ENCODE data around the gene FADS6.
"Not testable (repeated sequence)": the region's sequence is repeated elsewhere in the genome, so short reads cannot be mapped to it uniquely, and the experiment has no call there.

The FADS6 gene

GRCh38 chr17:74921026-74921681, 27.7 kb upstream of the FADS6 start:
- no peak for DNase-seq (ENCODE audit: low read depth)

- DNase-seq (ENCODE audit: low read depth): no peak
These were observed 27.2 kb upstream of the FADS6 start for GRCh38 chr17:74920642-74921025.

DNA sequence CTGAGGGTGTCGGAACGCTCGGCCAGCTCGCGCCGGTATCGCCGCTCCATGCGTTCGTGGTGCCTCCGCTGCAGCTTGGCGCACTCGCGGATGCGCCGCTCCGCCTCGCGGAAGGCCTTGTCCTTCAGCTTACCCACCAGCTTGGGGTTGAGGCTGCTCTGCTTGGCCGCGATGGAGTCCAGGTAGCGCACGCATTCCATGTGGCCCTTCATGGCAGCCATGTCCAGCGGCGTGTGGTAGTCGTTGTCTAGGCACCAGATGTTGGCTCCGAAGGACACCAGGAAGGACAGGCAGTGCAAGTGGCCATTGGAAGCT, 26.8 kb upstream of the FADS6 start:
- no peak for DNase-seq (ENCODE audit: low read depth)

DNA sequence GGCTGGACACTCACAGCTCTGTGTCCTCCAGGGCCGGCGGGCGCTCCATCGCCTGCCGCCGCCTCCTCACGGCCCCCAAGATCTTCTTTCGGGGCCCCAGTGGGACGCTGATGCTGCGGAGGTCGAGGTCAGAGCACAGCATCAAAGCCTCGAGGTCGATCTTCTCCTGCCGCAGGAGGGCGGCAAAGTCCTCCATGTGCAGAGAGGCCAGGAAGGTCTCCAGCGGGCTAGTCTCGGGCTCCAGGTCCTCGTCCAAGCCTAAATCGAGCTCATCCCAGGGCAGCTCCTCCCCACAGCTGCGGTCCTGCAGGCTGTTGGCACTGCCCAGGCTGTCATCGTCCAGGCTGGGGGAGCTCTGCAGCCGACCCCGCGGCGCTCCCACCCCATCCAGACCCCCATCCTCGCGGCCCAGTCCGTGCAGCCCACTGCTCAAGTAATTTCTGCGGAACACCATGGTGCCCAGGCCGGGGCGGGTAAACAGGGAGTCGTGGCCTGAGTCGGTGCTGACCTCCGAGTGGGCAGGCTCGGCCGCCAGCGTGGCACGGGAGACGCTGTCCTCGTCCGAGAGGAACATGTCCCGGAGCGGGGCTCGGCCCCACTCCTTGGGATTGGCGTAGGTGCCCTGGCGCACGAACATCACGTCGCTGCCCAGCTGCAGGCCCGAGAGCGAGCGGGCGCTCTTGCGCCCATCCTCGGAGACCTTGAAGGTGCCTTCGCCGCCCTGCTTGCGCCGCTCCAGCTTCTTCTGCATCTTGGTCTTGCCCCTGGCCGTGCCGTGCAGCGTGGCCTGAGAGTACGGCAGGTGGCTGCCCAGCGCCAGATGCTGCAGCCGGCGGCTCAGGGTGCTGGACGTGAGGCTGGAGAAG, 26.2 kb upstream of the FADS6 start:
- DNase-seq (ENCODE audit: low read depth): no peak

DNA sequence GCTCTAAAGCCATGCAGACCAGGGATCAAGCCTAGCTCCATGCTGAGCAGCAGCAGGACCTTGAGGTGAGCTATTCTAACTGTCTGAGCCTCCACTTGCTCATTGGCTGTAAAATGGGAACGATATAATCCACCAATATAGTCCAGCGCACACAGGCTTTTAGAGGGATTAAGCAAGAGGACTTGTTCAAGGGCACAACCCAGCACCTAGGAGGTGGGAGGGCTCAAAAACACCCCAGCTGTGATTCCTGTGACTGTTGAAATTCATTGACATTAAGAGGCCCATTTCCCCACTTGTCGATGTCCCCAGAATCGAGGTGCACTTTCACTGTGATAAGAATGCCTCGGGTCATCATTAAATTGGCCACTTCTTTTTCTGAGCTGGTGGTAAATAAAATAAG, 25.5 kb upstream of the FADS6 start:
- DNase-seq (ENCODE audit: low read depth): no peak

- no peak for DNase-seq (ENCODE audit: low read depth)
These were observed 24.0 kb upstream of the FADS6 start for GRCh38 chr17:74917430-74917829.

DNA sequence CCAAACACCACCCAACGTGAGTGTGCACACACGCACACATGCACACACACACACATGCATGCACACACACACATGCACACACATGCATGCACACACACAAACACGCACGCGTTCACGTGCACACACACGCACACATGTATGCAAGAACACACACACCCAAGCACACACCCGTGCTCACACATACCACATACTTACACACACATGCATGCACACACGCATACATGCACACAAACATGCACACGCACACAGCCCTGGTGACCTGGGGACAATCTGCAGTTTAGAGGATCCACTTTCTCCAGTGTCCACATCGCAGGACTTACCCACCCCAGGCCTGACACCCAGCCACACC, 23.4 kb upstream of the FADS6 start:
- no peak for DNase-seq (ENCODE audit: low read depth)

- no peak for DNase-seq (ENCODE audit: low read depth)
These were observed 22.9 kb upstream of the FADS6 start for GRCh38 chr17:74916136-74916850.

- DNase-seq (ENCODE audit: low read depth): not testable (repeated sequence)
These were observed 18.0 kb upstream of the FADS6 start for GRCh38 chr17:74911423-74911822.

DNA sequence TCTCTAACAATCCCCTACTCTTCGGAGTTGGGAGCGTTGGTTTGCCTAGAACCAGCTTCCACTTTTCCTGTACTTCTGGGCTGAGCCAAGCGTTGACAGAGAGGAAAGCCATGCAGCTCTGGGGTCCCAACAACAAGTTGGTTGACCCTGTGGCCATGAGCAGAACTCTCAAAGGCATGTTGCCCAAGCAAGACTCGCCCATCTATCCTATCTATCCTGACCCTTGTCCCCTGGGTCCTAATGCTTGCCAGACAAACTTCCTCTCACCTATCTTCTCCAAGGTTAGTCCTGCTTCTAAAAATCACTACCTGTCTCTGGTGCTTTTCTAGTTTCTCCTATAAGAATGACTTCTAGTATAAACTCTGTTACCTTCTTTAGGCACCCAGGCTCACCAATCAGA, 15.7 kb upstream of the FADS6 start:
- DNase-seq (ENCODE audit: low read depth): not testable (repeated sequence)

DNA sequence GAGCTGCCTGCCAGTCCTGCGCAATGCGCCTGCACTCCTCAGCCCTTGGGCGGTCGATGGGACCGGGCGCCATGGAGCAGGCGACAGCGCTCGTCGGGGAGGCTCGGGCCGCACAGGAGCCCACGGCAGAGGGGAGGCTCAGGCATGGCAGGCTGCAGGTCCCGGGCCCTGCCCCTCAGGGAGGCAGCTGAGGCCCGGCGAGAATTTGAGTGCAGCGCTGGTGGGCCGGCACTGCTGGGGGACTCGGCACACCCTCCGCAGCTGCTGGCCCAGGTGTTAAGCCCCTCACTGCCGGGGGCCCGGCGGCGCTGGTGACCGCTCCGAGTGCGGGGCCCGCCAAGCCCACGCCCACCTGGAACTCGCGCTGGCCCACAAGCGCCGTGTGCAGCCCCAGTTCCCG, 13.6 kb upstream of the FADS6 start:
- DNase-seq (ENCODE audit: low read depth): no peak

DNA sequence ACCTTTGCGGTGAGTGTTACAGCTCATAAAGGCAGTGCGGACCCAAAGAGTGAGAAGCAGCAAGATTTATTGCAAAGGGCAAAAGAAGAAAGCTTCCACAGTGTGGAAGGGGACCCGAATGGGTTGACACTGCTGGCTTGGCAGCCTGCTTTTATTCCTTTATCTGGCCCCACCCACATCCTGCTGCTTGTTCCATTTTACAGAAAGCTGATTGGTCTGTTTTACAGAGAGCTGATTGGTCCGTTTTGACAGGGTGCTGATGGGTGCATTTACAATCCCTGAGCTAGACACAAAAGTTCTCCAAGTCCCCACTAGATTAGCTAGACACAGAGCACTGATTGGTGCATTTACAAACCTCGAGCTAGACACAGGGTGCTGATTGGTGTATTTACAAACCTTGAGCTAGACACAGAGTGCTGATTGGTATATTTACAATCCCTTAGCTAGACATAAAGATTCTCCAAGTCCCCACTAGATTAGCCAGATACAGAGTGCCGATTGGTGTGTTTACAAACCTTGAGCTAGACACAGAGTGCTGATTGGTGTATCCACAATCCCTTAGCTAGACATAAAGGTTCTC, 12.9 kb upstream of the FADS6 start:
- not testable (repeated sequence) for DNase-seq (ENCODE audit: low read depth)

GRCh38 chr17:74904687-74905409, 11.4 kb upstream of the FADS6 start:
- no peak for DNase-seq (ENCODE audit: low read depth)

- no peak for DNase-seq (ENCODE audit: low read depth)
These were observed 10.2 kb upstream of the FADS6 start for GRCh38 chr17:74903671-74904070.

GRCh38 chr17:74903034-74903433, 9.6 kb upstream of the FADS6 start:
- no peak for DNase-seq (ENCODE audit: low read depth)

DNA sequence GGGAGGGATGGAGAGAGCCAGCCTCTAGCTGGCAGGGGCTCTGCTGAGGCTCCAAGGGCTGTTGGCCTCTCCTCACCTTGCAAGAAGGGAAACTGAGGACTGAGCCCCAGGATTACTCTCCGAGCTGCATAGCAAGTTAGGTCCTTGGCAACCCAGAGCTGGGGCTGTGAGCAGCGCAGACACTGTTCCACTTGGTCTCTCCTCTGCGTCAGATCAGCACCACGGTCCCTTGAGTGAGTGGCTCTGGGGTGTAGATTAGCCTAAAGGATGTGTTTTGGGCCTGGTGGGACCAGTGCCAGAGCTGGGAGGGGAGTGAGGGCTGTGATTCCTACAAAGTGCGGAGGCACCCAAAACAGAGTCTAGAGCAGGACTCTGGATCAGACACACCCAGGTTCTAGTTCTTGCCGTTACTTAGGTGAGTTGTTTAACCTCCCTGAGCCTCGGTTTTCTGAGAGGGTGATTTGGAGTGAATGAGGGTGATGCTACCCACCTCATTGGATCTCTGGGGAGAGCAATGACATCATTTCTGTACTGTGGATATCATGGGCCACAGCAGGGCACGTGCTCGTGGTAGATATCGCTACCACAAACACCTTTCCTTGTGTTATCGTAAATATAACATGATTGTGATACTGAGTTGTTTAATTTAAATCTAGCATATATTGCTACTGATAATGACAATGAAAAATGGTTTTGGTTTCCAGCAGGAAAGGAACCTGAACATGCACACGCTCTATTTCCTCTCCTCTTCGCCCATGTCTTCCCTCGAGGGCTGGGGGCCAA, 8.1 kb upstream of the FADS6 start:
- DNase-seq (ENCODE audit: low read depth): no peak

GRCh38 chr17:74900208-74900607, 6.8 kb upstream of the FADS6 start:
- no peak for DNase-seq (ENCODE audit: low read depth)

DNA sequence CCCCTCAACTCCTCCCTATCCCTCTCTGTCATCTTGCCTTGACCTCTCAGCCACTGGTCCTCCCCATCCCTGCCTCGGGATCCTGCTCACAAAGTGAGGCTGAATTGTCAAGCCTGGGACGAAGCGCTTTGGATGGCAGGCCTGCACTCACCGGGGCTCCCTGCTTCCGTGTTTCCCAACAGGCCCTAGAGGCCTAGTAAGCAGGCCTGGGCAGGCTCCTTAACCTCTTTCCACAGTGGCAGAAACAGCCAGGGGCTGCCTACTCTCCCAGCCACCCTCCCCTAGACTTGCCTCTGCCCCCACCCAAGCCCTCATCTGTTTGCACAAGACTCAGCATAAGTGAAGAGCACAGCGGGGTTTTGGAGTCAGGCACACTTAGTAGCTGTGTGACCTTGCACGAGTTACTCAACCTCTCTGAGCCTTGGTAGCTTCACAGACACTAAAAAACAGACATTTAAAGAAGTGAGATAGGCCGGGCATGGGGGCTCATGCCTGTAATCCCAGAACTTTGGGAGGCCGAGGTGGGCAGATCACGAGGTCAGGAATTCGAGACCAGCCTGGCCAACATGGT, 5.0 kb upstream of the FADS6 start:
- DNase-seq (ENCODE audit: low read depth): no peak

DNA sequence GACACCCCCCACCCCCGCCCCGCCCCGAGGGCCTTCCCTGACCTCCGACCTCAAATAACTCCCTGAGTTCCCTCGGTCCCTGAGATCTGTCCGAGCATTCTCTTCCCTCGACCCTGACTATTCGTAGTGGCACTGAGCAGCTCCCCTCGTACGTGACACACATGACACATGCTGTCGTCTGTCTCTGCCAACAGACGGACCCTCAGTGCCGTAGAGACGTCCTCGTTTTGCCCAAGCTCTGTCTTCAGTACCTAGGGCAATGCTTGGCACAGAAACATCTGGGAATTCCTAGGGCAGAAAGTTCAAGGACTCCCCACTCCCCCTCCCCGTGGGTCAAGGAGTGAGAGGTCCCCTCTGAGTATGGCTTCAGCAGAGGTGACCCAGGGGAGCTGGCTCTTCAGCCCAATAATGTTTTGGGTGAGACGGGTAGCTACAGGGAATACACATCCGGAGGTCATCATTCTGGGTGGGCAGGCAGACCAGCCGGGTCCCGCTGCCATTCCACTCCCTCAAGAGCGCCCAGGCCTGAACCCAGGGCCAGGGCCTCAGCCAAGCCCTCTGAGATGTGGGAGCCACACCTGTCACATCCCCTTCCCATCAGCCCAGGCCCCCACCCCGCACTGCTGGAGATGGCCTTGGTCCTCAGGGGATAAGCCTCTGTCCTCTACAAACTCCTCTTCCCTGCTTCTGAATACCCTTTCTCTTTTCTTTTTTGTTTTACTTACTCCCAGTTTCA, 671 bp upstream of the FADS6 start:
- DNase-seq (ENCODE audit: low read depth): no peak
